NT2/D1 (cell line): Measurements from ENCODE around the gene SNX9.

Source experiments
- SUZ12 ChIP-seq: IDR thresholded peaks from 2 replicates; pipeline ENCODE4 v1.6.1; 2011; ENCODE audit not compliant: insufficient read length, insufficient read depth; ENCODE audit errors: extremely low read depth
- YY1 ChIP-seq: IDR thresholded peaks from 2 replicates; pipeline ENCODE4 v1.6.1; 2011; ENCODE audit not compliant: insufficient read length, insufficient read depth
- ZNF274 ChIP-seq: IDR thresholded peaks from 2 replicates; pipeline ENCODE4 v1.6.1; 2011; ENCODE audit warnings: mild to moderate bottlenecking, low read depth, low read length

- TF ChIP-seq YY1: no peak
- no peak for TF ChIP-seq ZNF274
- TF ChIP-seq SUZ12: no peak
Observed at GRCh38 chr6:157777344-157777743, 45.7 kb upstream of the SNX9 start.
